Stimulated activated CD8-positive, alpha-beta memory T cell treated with anti-CD3 and anti-CD28 coated beads, Interleukin-4, amount 100 ng/mL, for 4 hours (primary cell): Measurements from ENCODE around the gene PRAMEF5.
"Not testable (repeated sequence)": the region's sequence is repeated elsewhere in the genome, so short reads cannot be mapped to it uniquely, and the experiment has no call there.

ENCODE experiments used
- DNase-seq, 2 donors: peaks; one replicate each; pipeline ENCODE4 v3.0.0-alpha.2; 2020; ENCODE audit warnings: low read depth in 2 of 2, low spot score in 1 of 2

Gene PRAMEF5

GRCh38 chr1:13265124-13265523, 11.1 kb downstream of the PRAMEF5 start:
- not testable (repeated sequence) for DNase-seq

- not testable (repeated sequence) for DNase-seq
These were observed 23.0 kb downstream of the PRAMEF5 start for GRCh38 chr1:13277016-13277415.

GRCh38 chr1:13279617-13280016, 25.6 kb downstream of the PRAMEF5 start:
- not testable (repeated sequence) for DNase-seq

- not testable (repeated sequence) for DNase-seq
These were observed 31.0 kb downstream of the PRAMEF5 start, which contains the start of gene PRAMEF8 for GRCh38 chr1:13285037-13285436. TSS of gene PRAMEF8 (minus strand) at chr1:13285137. CDS start at chr1:13284091, 1,046 bp downstream.

- DNase-seq = not testable (repeated sequence)
These were observed 35.0 kb downstream of the PRAMEF5 start for GRCh38 chr1:13289030-13289429.

GRCh38 chr1:13297216-13297931, 43.4 kb downstream of the PRAMEF5 start:
- not testable (repeated sequence) for DNase-seq

GRCh38 chr1:13298699-13299098, 44.7 kb downstream of the PRAMEF5 start:
- DNase-seq = not testable (repeated sequence)

GRCh38 chr1:13302197-13302596, 48.2 kb downstream of the PRAMEF5 start:
- DNase-seq = not testable (repeated sequence)

GRCh38 chr1:13303239-13303638, 49.2 kb downstream of the PRAMEF5 start, which contains the start of gene PRAMEF33:
TSS of gene PRAMEF33 (plus strand) at chr1:13303539. CDS start at chr1:13305955, 2,416 bp downstream.
- not testable (repeated sequence) for DNase-seq
